Hematopoietic multipotent progenitor cell (in vitro differentiated cells): ENCODE data around the gene NBEAL1. TPM values are rescaled to one million over a fixed set of nuclear protein-coding genes. Genes with fewer than 3 reads are reported as not detected.
"Not testable (repeated sequence)": the region's sequence is repeated elsewhere in the genome, so short reads cannot be mapped to it uniquely, and the experiment has no call there.

Experiments used
- DNase-seq, 3 donors: peaks; one replicate each; pipeline ENCODE4 v3.0.0-alpha.2; 2011 to 2015; ENCODE audit warnings: low read depth in 2 of 3, low spot score in 2 of 3
- total RNA-seq: library from RNA; depleted of rRNA; stranded (reverse); fragments of >200 nt; gene quantifications from one replicate; pipeline ENCODE4 v1.2.3, GENCODE V29; 2012

NBEAL1 gene
- total RNA-seq, 1 donor, result 6.7 TPM

DNA sequence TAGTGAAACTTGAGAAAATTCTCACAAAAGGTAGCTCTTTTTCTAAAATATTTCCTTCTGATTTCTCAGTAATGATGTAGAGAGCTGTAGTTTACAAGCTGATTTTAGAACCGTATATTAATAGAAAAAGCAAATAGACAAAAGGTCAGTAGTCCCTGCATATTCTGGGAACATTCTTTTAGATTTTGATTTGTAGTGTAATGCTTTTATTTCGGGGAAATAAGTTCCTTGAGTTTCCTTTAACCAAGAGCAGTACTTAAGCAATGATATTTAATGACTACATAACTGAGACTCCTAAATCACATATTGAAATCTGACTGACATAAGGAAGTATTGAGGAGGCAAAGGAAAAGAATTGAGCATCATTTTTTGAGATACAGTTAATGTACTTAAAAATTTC lies 22.4 kb downstream of the NBEAL1 start:
- DNase-seq, result no peak

DNA sequence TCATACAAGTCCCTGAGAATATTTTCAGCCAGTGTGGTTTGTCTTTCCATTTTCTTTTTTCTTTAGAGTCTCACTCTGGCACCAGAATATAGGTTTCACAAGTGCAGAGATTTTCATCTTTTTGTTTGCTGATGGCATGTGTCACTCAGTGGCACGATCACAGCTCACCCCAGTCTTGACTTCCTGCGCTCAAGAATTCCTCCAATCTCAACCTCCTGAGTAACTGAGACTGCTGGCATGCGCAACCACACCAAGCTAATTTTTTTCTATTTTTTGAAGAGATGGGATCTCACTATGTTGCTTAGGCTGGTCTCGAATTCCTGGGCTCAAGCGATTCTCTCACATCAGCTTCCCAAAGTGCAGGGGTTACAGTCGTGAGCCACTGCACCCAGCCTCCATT lies 23.9 kb downstream of the NBEAL1 start:
- no peak for DNase-seq

DNA sequence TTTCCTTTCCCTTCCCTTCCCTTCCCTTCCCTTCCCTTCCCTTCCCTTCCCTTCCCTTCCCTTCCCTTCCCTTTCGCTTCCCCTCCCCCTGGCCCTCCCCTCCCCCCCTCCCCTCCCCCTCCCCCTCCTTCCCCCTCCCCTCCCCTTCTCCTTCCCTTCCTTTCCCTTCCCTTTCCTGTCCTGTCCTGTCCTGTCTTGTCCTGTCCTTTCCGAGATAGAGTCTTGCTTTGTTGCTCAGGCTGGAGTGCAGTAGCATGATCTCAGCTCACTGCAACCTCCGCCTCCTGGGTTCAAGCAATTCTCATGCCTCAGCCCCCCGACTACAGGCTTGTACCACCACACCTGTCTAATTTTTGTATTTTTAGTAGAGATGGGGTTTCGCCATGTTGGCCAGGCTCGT lies 24.5 kb downstream of the NBEAL1 start:
- DNase-seq, result not testable (repeated sequence)

DNA sequence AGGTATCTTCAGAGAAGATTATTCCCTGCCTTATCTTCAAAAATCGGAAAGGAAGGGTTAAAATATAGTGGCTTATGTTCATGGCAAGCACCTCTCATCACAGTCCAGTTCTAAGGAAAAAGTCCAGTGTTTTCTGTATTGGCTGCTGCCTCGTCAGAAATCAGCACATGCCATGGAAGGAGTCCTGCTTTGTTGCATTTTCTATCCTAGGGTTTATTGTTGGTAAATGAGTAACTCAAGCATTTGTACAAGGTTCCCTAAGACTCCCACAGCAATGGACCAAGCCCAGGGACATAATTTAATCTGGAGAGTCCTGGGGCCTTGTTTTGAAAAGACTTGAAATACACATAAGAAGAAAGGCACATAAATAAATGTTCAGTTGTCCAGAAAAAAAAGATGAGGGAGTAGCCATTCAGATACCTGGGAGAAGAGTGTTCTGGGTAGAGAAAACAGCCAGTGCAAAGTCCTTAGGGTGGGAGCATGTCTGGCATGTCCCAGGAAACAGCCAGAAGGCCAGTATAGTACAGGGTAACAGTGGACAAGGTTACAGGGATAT lies 26.4 kb downstream of the NBEAL1 start:
- no peak for DNase-seq

DNA sequence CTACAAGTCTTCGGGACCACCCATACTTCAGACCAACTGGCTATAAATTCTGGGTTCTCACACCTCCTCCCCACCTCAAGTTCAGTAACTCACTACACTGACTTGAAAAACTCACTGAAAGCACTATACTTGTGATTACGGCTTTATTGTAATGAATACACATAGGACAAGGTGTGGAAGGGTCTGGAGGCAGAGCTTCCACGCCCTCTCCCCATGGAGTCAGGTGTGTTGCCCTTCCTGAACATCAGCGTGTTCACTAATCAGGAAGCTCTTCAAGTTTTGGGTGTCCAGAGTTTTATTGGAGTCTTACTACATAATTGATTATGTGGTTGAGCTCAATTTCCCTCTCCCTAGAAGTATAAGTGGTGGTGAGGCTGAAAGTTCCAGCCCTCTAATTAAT lies 27.5 kb downstream of the NBEAL1 start:
- DNase-seq, result no peak

DNA sequence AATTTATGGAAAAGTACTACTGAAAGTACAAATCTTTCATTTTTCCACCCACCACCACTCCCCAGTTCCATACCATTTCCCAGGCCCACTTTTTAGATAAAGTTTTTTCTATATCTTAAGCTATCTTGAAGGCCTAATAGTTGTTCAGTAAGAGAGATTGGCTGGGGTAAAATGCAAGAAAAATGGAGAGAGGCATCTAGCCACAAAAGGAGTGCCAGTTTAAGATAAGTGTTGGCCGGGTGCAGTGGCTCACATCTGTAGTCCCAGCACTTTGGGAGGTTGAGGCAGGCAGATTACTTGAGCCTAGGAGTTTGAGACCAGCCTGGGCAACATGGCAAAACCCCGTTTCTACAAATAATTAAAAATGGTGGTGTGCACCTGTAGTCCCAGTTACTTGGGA lies 28.6 kb downstream of the NBEAL1 start:
- DNase-seq, result no peak

DNA sequence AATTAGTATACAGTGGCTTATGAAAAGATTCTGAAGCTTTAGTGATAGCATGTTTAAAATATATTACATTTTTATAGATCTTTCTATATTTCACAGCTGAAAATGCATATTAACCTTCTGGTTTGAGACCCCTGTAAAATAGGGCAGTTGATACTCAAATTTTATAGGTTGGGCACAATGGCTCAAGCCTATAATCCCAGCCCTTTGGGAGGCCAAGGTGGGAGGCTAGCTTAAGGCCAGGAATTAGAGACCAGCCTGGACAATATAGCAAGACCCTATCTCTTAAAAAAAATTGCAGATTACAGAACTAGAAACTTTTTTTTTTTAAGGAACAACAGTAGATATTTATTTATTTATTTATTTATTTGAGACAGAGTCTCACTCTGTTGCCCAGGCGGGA lies 31.2 kb downstream of the NBEAL1 start:
- DNase-seq, result no peak

DNA sequence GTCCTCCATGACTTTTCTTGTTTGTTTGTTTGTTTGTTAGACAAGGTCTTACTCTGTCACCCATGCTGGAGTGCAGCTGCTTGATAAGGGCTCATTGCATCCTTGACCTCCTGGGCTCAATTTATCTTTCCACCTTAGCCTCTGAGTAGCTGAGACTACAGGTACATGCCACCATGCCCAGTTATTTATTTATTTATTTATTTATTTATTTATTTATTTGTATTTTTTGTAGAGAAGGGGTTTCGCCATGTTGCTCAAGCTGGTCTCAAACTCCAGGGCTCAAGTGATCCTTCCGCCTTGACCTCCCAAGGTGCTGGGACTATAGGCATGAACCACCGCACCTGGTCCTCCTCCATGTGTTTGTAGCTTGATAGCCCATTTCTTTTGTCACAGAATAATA lies 37.9 kb downstream of the NBEAL1 start:
- no peak for DNase-seq

DNA sequence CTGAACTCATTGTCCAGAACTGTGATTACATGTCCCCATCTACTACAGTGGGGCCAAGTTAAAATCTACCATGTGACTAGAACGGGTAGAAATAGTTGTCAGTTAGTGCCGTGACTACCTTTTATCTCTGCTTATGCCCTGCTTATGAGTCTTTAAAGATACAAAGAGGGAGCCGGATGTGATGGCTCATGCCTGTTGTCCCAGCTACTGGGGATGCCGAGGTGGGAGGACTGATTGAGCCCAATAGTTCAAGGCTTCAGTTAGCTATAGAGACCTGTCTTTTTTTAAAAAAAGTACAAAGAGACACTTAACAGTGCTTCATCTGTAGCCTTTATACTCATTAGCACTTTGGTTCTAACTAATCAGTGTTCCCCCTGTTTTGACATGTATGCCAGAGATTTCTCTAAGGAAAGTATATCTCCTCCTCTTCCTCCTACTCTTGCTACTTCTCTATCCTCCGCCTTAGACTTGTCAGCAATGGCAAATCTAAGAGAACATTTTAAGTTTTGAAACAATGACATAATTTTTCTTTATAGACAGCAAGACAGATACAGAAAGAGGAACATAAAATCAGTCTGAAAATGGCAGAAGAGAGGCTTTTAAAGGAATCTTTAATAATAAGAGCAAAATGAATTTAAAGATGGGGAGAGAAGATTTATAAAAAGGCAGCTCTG lies 45.0 kb downstream of the NBEAL1 start:
- no peak for DNase-seq

DNA sequence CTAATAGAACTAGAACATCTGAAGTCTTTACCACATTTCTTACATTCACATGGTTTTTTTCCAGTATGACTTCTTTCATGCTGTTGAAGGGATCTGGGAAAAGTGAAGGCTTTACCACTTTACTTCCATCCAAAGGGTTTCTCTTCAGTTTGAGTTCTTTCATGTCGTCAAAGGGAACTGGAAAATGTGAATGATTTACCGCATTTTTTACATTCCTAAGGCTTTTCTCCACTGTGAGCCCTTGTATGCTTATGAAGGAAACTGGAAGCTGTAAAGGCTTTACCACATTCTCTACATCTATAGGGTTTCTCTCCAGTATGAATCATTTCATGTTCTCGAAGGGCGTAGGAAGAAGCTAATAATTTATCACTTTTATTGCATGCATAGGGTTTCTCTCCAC lies 46.7 kb downstream of the NBEAL1 start:
- no peak for DNase-seq

DNA sequence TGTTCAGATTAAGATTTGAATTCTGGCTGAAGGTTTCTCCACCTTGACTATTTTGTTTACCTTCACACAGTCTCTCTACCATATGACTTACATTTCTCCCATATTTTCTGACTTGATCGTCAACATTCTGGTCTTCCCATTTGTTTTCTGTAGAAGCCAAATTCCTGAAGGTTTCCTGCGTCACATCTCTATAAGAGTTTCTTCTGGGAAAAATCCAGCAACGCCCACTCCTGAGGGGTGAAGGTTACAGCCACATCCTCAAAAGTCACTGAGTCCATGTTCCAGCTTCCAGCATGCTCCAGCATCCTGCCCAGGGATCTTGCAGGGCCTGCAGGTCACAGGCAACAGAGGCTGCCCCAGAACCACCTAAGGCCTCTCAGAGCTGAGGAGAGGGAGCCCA lies 47.5 kb downstream of the NBEAL1 start:
- DNase-seq, result no peak

DNA sequence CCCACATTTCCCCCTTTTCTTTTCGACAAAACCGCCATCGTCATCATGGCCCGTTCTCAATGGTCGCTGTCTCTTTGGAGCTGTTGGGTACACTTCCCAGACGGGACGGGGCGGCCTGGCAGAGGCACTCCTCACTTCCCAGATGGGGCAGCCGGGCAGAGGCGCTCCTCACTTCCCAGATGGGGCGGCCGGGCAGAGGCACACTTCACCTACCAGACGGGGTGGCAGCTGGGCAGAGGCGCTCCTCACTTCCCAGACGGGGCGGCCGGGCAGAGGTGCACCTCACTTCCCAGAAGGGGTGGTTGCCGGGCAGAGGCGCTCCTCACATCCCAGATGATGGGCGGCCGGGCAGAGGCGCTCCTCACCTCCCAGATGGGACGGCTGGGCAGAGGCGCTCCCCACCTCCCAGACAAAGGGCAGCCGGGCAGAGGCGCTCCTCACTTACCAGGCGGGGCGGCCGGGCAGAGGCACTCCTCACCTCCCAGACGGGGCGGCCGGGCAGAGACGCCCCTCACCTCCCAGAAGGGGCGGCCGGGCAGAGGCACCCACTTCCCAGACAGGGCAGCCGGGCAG lies 51.9 kb downstream of the NBEAL1 start:
- not testable (repeated sequence) for DNase-seq

DNA sequence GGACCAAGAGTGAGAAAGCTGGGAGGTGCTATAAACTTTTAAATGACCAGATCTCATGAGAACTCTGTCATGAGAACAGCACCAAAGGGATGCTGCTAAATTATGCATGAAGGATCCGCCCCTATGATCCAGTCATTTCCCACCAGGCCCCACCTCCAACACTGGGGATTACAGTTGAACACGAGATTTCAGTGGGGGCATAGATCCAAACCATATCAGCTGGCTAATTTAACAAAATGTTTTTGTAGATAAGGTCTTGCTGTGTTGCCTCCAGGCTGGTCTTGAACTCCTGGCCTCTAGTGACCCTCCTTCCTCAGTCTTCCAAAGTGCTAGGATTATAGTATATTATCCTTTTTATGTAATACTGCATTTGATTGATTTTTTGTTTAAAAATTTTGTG lies 56.0 kb downstream of the NBEAL1 start:
- DNase-seq, result no peak

DNA sequence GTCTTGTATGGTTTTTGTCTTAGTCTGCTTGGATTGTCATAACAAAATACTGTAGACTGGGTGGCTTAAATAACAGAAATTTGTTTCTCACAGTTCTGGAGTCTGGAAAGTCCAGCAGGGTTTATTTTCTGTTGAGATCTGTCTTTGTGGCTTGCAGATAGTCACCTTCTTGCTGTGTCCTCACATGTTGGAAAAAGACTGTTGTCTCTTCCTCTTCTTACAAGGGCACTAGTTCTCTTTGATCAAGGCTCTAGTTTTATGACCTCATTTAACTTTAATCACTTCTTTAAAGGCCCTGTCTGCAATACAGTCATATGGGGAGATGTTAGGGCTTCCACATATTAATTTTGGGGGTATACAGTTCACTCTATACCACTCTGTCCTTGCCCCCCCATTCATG lies 56.5 kb downstream of the NBEAL1 start:
- peak in 1 of 3 donors; percentile 3 for DNase-seq

DNA sequence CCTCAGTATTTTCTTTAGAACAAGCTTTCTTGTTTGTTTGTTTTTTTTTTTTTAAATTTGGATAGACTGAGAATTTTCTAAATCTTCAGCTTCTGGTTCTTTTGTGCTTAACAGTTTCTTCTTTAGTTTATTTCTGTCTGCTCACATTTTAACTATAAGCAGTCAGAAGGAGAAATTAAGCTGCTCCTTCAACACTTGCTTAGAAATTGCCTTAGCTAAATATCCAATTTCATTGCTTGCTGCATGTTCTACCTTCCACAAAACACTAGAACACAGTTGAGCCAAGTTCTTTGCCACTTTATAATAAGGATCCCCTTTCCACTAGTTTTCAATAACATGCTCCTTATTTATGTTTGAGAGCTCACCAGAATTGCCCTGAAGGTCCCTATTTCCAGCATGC lies 57.7 kb downstream of the NBEAL1 start:
- no peak for DNase-seq

DNA sequence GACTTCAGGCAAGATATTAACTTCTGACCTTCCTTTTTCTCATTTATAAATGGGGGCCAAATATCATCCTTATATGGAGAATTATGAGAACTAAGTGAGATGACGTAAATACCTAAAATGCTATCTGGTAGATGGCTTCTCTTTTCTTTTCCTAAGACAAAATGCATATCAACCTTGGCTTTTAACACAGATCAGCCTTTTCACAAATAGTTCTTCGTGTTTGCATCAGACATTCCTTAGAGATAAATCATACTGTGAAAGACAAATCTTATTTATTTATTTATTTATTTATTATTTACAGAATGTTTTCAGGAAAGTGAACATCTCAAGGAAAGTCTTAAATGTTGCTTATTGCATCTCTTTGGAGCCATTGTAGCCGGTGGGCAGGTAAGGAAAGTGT lies 62.8 kb downstream of the NBEAL1 start:
- DNase-seq, result no peak

DNA sequence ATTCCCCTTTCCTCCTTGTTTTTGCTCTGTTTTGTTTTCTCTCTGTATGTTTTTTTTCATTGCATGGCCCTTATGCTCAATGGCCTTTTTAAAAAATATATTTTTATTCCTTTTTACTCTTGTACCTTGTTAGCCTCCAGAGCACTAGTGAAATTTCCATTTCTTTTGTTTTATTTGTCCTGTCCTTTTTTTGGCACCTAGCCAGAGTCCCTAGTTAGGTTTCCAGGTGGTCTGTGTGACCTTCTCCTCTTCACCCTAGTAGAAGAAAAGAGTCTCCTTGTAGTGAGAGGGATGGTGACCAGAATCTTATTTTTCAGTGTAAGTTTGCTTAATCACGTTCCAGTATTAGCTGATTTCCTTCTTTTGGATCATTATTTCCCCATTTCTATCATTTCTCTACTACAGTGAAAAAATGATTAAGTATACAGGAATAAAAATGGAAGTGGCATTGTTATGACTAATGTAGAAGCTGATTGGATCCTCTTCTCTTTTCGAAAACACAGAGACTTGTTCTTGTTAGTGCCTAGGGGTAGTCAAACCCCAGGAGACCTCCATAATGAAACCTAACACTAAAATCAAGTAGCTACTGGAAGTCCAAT lies 65.9 kb downstream of the NBEAL1 start:
- no peak for DNase-seq

DNA sequence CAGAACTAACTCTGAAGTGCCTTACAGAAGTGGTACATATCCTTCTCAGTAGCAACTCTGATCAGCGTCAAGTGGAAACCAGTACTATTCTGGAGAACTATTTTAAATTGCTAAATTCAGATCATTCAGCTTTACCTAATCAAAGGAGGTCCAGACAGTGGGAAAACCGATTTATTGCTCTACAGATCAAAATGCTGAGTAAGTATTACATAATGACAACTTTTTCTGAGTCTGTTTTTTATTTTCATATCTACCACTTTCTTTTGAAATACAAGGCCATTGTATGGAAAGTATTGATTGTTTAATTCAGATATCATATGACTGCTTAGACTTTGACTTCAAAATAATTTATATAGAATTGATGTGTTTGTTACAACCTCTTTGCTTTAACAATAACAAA lies 68.7 kb downstream of the NBEAL1 start:
- no peak for DNase-seq

DNA sequence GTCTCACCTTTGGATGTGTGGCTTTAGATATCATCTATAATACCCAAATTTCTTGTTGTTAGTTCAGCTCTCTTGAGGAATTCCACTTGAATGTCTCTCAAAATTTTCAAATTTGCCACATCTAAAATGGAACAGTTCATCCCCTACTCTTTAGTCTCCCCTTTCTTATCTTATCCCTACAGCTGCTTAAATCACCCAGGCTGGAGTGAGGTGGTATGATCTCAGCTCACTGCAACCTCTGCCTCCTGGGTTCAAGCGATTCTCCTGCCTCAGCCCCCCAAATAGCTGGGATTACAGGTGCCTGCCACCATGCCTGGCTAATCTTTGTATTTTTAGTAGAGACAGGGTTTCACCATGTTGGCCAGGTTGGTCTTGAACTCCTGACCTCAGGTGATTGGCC lies 71.7 kb downstream of the NBEAL1 start:
- not testable (repeated sequence) for DNase-seq

DNA sequence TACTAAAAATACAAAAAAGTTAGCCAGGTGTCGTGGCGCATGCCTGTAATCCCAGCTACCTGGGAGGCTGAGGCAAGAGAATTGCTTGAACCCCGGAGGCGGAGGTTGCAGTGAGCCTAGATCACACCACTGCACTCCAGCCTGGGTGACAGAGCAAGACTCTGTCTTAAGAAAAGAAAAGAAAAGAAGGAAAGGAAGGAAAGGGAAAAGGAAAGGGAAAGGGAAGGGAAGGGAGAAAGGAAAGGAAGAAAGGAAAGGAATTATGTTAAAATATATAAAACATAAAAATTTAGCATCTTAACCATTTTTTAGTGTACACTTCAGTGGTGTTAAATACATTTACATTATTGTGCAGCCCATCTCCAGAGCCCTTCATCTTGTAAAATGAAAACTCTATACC lies 76.0 kb downstream of the NBEAL1 start:
- not testable (repeated sequence) for DNase-seq

DNA sequence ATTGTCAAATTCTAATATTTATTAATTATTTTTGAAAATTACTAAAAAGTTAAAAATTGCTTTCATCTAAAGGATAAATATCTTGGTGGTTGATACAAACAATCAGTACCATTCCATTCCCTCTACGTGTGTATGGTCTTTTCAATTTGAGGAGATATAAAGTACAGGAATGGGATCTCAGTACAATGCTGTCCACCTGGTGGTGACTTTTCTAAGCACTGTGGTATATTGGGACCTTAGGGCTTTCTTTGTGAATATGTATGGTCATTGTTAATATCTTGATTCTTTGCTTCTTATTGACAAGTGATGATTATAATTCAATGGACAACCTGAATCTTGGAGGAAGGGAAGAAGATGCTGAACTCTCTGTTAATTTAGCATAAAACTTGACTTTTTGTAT lies 83.1 kb downstream of the NBEAL1 start:
- peak in 2 of 3 donors; percentile 4 to 5 for DNase-seq

DNA sequence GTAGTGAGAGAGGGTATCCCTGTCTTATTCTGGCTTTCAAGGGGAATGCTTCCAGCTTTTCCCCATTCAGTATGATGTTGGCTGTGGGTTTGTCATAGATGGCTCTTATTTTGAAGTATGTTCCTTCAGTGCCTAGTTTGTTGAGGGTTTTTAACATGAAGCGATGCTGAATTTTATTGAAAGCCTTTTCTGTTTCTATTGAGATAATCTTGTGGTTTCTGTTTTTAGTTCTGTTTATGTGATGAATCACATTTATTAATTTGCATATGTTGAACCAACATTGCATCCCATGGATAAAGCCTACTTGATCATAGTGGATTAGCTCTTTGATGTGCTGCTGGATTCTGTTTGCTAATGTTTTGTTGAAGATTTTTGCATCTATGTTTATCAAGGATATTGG lies 87.7 kb downstream of the NBEAL1 start:
- not testable (repeated sequence) for DNase-seq
